GM23338 (cell line): Measurements from ENCODE around the gene PCNX1. TPM values are rescaled to one million over a fixed set of nuclear protein-coding genes. Genes with fewer than 3 reads are reported as not detected.
A peak's percentile ranks its signal among the peaks of the same experiment; 100 is the strongest.

ENCODE experiments used
- ATAC-seq: fragments of 200-7000 bp; cut with Tn5 transposase; 3 replicates; pipeline ENCODE4 v1.9.1; 2020
- DNase-seq: peaks from one replicate; pipeline ENCODE4 v3.0.0-alpha.2; 2015; ENCODE audit warnings: low spot score
- H2AFZ ChIP-seq: fragments of 200-600 bp; sonication (generic); 2 replicates; pipeline ENCODE4 v1.8.0; 2016; ENCODE audit warnings: antibody characterized with exemption, mild to moderate bottlenecking, moderate library complexity
- H3F3A ChIP-seq: fragments of 200-600 bp; sonication (generic); replicated peaks from 2 replicates; pipeline ENCODE4 v1.8.0; 2017; ENCODE audit warnings: antibody characterized with exemption, mixed run types, low read depth
- H3K27ac ChIP-seq: fragments of 200-600 bp; sonication (generic); 2 replicates; pipeline ENCODE4 v1.6.1; 2016; ENCODE audit warnings: low read depth
- H3K27me3 ChIP-seq: fragments of 200-600 bp; sonication (generic); 2 replicates; pipeline ENCODE4 v1.8.0; 2016; ENCODE audit warnings: mild to moderate bottlenecking, mixed run types, moderate library complexity; ENCODE audit not compliant: insufficient read depth
- H3K36me3 ChIP-seq: fragments of 200-600 bp; sonication (generic); 2 replicates; pipeline ENCODE4 v1.8.0; 2016; ENCODE audit warnings: mild to moderate bottlenecking; ENCODE audit not compliant: insufficient read depth
- H3K4me1 ChIP-seq: fragments of 200-600 bp; sonication (generic); 2 replicates; pipeline ENCODE4 v1.8.0; 2016; ENCODE audit warnings: mild to moderate bottlenecking, moderate library complexity; ENCODE audit not compliant: insufficient read depth
- H3K4me2 ChIP-seq: fragments of 200-600 bp; sonication (generic); 2 replicates; pipeline ENCODE4 v1.7.1; 2017; ENCODE audit warnings: mixed run types
- H3K4me3 ChIP-seq: fragments of 200-600 bp; sonication (generic); 2 replicates; pipeline ENCODE4 v1.6.1; 2016; ENCODE audit warnings: mixed run types
- H3K79me2 ChIP-seq: fragments of 200-600 bp; sonication (generic); replicated peaks from 2 replicates; pipeline ENCODE4 v1.8.0; 2017; ENCODE audit warnings: mild to moderate bottlenecking; ENCODE audit not compliant: insufficient read depth
- H3K9me2 ChIP-seq: fragments of 200-600 bp; sonication (generic); 2 replicates; pipeline ENCODE4 v1.8.0; 2017; ENCODE audit not compliant: insufficient read depth
- H4K20me1 ChIP-seq: fragments of 200-600 bp; sonication (generic); replicated peaks from 2 replicates; pipeline ENCODE4 v1.8.0; 2017; ENCODE audit warnings: mild to moderate bottlenecking; ENCODE audit not compliant: insufficient read depth
- H3K27ac Mint-ChIP-seq: 2 replicates; pipeline ENCODE4 v1.8.0; 2020; ENCODE audit warnings: inconsistent platforms, mild to moderate bottlenecking, moderate library complexity, mixed read lengths
- H3K27me3 Mint-ChIP-seq: 3 replicates; pipeline ENCODE4 v1.8.0; 2022; ENCODE audit warnings: low read depth, mild to moderate bottlenecking, moderate library complexity, mixed read lengths, inconsistent platforms; ENCODE audit not compliant: insufficient read depth, poor library complexity
- H3K36me3 Mint-ChIP-seq: 3 replicates; pipeline ENCODE4 v1.8.0; 2021; ENCODE audit warnings: low read depth, mild to moderate bottlenecking, inconsistent platforms, moderate library complexity, mixed read lengths
- H3K4me1 Mint-ChIP-seq: 3 replicates; pipeline ENCODE4 v1.8.0; 2020; ENCODE audit warnings: mild to moderate bottlenecking, inconsistent platforms, mixed read lengths
- H3K4me3 Mint-ChIP-seq: 3 replicates; pipeline ENCODE4 v1.8.0; 2021; ENCODE audit warnings: moderate library complexity, mild to moderate bottlenecking, inconsistent platforms, mixed read lengths
- H3K9me3 Mint-ChIP-seq: 3 replicates; pipeline ENCODE4 v1.8.0; 2020; ENCODE audit warnings: moderate library complexity, mild to moderate bottlenecking, inconsistent platforms, mixed read lengths
- EZH2 ChIP-seq: fragments of 200-600 bp; sonication (generic); IDR thresholded peaks from one replicate; pipeline ENCODE4 v1.8.0; 2017; ENCODE audit warnings: antibody characterized with exemption, mild to moderate bottlenecking, low read depth; ENCODE audit not compliant: unreplicated experiment
- EZH2phosphoT487 ChIP-seq: fragments of 200-600 bp; sonication (generic); IDR thresholded peaks from one replicate; pipeline ENCODE4 v1.8.1; 2018; ENCODE audit warnings: antibody characterized with exemption; ENCODE audit not compliant: unreplicated experiment
- polyA plus RNA-seq: library from polyadenylated mRNA; unstranded; fragments of >200 nt; fragmentation: Nextera tagmentation; extraction: Ambion mirVana; gene quantifications from 2 replicates; pipeline ENCODE4 v1.2.1, GENCODE V29; 2016
- total RNA-seq: library from RNA; depleted of rRNA; stranded (reverse); fragments of >200 nt; shearing (Covaris generic); gene quantifications from 2 replicates; pipeline ENCODE4 v1.2.3, GENCODE V29; 2014
- TF ChIP-seq, protein P1 (sequence below): fragments of 250-450 bp; sonication (Bioruptor Pico); IDR thresholded peaks from 2 replicates; pipeline ENCODE4 v1.5.0; 2020; ENCODE audit warnings: mild to moderate bottlenecking, moderate library complexity
- TF ChIP-seq, protein P2 (sequence below): IDR thresholded peaks from 2 replicates; pipeline ENCODE4 v1.6.1; 2016; ENCODE audit warnings: antibody characterized with exemption

Gene PCNX1
- total and polyA plus RNA-seq, 2 experiments from 2014 or later, result 19.4 to 53.1 TPM

- TF ChIP-seq, protein P1, sequence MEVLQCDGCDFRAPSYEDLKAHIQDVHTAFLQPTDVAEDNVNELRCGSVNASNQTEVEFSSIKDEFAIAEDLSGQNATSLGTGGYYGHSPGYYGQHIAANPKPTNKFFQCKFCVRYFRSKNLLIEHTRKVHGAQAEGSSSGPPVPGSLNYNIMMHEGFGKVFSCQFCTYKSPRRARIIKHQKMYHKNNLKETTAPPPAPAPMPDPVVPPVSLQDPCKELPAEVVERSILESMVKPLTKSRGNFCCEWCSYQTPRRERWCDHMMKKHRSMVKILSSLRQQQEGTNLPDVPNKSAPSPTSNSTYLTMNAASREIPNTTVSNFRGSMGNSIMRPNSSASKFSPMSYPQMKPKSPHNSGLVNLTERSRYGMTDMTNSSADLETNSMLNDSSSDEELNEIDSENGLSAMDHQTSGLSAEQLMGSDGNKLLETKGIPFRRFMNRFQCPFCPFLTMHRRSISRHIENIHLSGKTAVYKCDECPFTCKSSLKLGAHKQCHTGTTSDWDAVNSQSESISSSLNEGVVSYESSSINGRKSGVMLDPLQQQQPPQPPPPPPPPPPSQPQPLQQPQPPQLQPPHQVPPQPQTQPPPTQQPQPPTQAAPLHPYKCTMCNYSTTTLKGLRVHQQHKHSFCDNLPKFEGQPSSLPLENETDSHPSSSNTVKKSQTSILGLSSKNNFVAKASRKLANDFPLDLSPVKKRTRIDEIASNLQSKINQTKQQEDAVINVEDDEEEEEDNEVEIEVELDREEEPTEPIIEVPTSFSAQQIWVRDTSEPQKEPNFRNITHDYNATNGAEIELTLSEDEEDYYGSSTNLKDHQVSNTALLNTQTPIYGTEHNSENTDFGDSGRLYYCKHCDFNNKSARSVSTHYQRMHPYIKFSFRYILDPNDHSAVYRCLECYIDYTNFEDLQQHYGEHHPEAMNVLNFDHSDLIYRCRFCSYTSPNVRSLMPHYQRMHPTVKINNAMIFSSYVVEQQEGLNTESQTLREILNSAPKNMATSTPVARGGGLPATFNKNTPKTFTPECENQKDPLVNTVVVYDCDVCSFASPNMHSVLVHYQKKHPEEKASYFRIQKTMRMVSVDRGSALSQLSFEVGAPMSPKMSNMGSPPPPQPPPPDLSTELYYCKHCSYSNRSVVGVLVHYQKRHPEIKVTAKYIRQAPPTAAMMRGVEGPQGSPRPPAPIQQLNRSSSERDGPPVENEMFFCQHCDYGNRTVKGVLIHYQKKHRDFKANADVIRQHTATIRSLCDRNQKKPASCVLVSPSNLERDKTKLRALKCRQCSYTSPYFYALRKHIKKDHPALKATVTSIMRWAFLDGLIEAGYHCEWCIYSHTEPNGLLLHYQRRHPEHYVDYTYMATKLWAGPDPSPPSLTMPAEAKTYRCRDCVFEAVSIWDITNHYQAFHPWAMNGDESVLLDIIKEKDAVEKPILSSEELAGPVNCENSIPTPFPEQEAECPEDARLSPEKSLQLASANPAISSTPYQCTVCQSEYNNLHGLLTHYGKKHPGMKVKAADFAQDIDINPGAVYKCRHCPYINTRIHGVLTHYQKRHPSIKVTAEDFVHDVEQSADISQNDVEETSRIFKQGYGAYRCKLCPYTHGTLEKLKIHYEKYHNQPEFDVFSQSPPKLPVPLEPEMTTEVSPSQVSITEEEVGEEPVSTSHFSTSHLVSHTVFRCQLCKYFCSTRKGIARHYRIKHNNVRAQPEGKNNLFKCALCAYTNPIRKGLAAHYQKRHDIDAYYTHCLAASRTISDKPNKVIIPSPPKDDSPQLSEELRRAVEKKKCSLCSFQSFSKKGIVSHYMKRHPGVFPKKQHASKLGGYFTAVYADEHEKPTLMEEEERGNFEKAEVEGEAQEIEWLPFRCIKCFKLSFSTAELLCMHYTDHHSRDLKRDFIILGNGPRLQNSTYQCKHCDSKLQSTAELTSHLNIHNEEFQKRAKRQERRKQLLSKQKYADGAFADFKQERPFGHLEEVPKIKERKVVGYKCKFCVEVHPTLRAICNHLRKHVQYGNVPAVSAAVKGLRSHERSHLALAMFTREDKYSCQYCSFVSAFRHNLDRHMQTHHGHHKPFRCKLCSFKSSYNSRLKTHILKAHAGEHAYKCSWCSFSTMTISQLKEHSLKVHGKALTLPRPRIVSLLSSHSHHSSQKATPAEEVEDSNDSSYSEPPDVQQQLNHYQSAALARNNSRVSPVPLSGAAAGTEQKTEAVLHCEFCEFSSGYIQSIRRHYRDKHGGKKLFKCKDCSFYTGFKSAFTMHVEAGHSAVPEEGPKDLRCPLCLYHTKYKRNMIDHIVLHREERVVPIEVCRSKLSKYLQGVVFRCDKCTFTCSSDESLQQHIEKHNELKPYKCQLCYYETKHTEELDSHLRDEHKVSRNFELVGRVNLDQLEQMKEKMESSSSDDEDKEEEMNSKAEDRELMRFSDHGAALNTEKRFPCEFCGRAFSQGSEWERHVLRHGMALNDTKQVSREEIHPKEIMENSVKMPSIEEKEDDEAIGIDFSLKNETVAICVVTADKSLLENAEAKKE (CRISPR knock-in tag), result no peak
Measured at GRCh38 chr14:71137536-71138447, 230.5 kb downstream of the PCNX1 start (continued).

DNA sequence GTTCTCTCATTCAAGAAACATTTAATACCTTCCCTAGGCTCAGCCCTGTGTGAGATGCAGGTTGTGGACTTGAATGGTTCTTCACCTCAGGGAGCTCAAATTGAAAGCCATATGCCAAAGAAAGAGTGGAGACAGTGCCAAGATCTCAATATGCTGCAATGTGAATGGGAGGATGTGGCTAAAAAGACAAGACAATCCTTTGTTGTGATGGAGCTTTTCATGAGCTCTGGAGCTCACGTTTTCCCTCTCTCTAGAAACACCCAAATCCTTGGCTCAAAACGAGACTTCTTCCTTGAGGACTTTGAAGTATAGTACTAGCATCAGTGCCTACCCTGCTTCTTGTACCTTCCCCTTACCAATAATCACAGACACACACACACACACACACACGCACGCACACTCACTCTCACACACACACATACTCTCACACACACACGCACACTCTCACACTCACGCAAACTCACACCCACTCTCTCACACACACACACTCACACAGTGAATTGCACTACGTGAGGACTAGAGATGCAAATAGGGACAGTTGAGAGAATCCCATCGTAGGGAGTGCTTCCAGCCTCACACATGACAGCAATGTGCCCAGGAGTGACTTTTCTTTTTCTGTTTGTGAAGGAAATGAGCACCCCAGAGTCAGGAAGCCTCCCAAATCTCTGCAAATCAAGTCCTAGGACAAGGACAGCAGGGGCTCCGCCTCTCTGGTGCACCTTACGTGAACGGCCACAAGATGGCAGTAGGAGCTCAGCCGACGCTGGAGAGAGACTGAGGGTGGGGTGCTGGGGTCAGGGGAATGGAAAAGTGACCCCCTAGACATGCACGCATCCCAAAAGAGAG is 231.4 kb downstream of the PCNX1 start:
- Histone ChIP-seq H3K36me3 (no peaks in the 10 kb centered on the region), H2AFZ (peak overlapping the region; percentile 94; the same call in 1 of the 2 replicates)
- H3K4me3 Mint-ChIP-seq, result no peak overlapping the region
- no peak for TF ChIP-seq EZH2
- TF ChIP-seq, protein P2, sequence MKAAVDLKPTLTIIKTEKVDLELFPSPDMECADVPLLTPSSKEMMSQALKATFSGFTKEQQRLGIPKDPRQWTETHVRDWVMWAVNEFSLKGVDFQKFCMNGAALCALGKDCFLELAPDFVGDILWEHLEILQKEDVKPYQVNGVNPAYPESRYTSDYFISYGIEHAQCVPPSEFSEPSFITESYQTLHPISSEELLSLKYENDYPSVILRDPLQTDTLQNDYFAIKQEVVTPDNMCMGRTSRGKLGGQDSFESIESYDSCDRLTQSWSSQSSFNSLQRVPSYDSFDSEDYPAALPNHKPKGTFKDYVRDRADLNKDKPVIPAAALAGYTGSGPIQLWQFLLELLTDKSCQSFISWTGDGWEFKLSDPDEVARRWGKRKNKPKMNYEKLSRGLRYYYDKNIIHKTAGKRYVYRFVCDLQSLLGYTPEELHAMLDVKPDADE, result no peak
- TF ChIP-seq, protein P1 (CRISPR knock-in tag), result no peak
- TF ChIP-seq EZH2phosphoT487, result no peak

More for the DNA sequence above, 231.4 kb downstream of the PCNX1 start:
- peaks cover 6% of the 10 kb centered on the region for H3K27me3 Mint-ChIP-seq
- Histone ChIP-seq H3K79me2 (no peaks in the 10 kb centered on the region), H3K9me2 (0 out of 2 replicates have a peak, but pooled peaks cover 7% of the 10 kb centered on the region), H3F3A (no peaks in the 10 kb centered on the region), H3K4me1 (no peaks in the 10 kb centered on the region), H3K27me3 (no peaks in the 10 kb centered on the region), H3K27ac (no peak overlapping the region), H4K20me1 (no peaks in the 10 kb centered on the region), H3K4me3 (no peak overlapping the region), H3K4me2 (no peak overlapping the region)
- peak; percentile 97 for ATAC-seq
- peaks cover 13% of the 10 kb centered on the region for H3K9me3 Mint-ChIP-seq
- peaks cover 10% of the 10 kb centered on the region; the same call in 2 of the 3 replicates for H3K4me1 Mint-ChIP-seq
- no peak overlapping the region for H3K27ac Mint-ChIP-seq
- H3K36me3 Mint-ChIP-seq, result peaks cover 4% of the 10 kb centered on the region; the same call in 2 of the 3 replicates
- DNase-seq, result peak; percentile 85
